ENCODE data around the gene SLC4A11. TPM values are rescaled to one million over a fixed set of nuclear protein-coding genes. Genes with fewer than 3 reads are reported as not detected.

Gene SLC4A11
- total RNA-seq, 1 donor from 2014 or later, result 6.6 TPM

GRCh38 chr20:3239867-3240775, 1.1 kb upstream of the SLC4A11 start:
- Histone ChIP-seq H3K36me3 (ENCODE audit: insufficient read depth, low read length) (no peaks in the 10 kb centered on the region), H3K79me2 (ENCODE audit: insufficient read depth, low read length) (no peaks in the 10 kb centered on the region), H3K4me1 (ENCODE audit: insufficient read depth, low read length) (peaks cover 8% of the 10 kb centered on the region), H3K4me3 (ENCODE audit: insufficient read depth, low read depth, low read length) (peak overlapping the region; percentile 62), H3K9ac (ENCODE audit: low read length) (peak overlapping the region; percentile 33), H2AFZ (ENCODE audit: low read depth, low read length) (peak overlapping the region; percentile 88), H3K9me3 (ENCODE audit: insufficient read depth, low read depth, low read length) (no peaks in the 10 kb centered on the region), H3K4me2 (ENCODE audit: low read length) (peak overlapping the region; percentile 86), H4K20me1 (ENCODE audit: insufficient read depth, low read length) (peaks cover 21% of the 10 kb centered on the region), H3K27me3 (ENCODE audit: insufficient read depth, low read length) (peaks cover 37% of the 10 kb centered on the region), H3K27ac (ENCODE audit: low read depth, low read length) (no peak overlapping the region)
- DNase-seq (ENCODE audit: low read depth) (no peak), FAIRE-seq (no peak)
- peak; percentile 79 for TF ChIP-seq EZH2 (IDR thresholded peaks at IDR 0.05; ENCODE audit: insufficient read depth, low read length)
- TF ChIP-seq CTCF (IDR thresholded peaks at IDR 0.05; ENCODE audit: insufficient read depth, low read depth, low read length), result no peak
- no peak overlapping the region for H3K27ac Mint-ChIP-seq (ENCODE audit: unreplicated experiment)
- H3K27me3 Mint-ChIP-seq (ENCODE audit: low read depth, unreplicated experiment), result peaks cover 45% of the 10 kb centered on the region
- no peaks in the 10 kb centered on the region for H3K4me1 Mint-ChIP-seq (ENCODE audit: low read depth, unreplicated experiment)
- H3K4me3 Mint-ChIP-seq (ENCODE audit: unreplicated experiment), result peak overlapping the region; percentile 86
- no peaks in the 10 kb centered on the region for H3K9me3 Mint-ChIP-seq (ENCODE audit: unreplicated experiment)
- H3K36me3 Mint-ChIP-seq (ENCODE audit: low read depth, unreplicated experiment), result peaks cover 2% of the 10 kb centered on the region

GRCh38 chr20:3238616-3239025, 369 bp downstream of the SLC4A11 start:
- no peak for TF ChIP-seq CTCF (IDR thresholded peaks at IDR 0.05; ENCODE audit: insufficient read depth, low read depth, low read length)
- peak; percentile 85 for TF ChIP-seq EZH2 (IDR thresholded peaks at IDR 0.05; ENCODE audit: insufficient read depth, low read length)
- H3K36me3 ChIP-seq (ENCODE audit: insufficient read depth, low read length), result no peaks in the 10 kb centered on the region
- peaks cover 37% of the 10 kb centered on the region for H3K27me3 ChIP-seq (ENCODE audit: insufficient read depth, low read length)
- H3K4me3 ChIP-seq (ENCODE audit: insufficient read depth, low read depth, low read length), result peak overlapping the region; percentile 62
- no peak overlapping the region for H3K9ac ChIP-seq (ENCODE audit: low read length)
- Mint-ChIP-seq H3K9me3 (ENCODE audit: unreplicated experiment) (no peaks in the 10 kb centered on the region), H3K4me3 (ENCODE audit: unreplicated experiment) (peak overlapping the region; percentile 83), H3K4me1 (ENCODE audit: low read depth, unreplicated experiment) (no peaks in the 10 kb centered on the region), H3K36me3 (ENCODE audit: low read depth, unreplicated experiment) (peaks cover 5% of the 10 kb centered on the region), H3K27ac (ENCODE audit: unreplicated experiment) (no peak overlapping the region), H3K27me3 (ENCODE audit: low read depth, unreplicated experiment) (peaks cover 45% of the 10 kb centered on the region)
- peak overlapping the region; percentile 86 for H3K4me2 ChIP-seq (ENCODE audit: low read length)
- H4K20me1 ChIP-seq (ENCODE audit: insufficient read depth, low read length), result peaks cover 21% of the 10 kb centered on the region
- FAIRE-seq (no peak), DNase-seq (ENCODE audit: low read depth) (no peak)
- H2AFZ ChIP-seq (ENCODE audit: low read depth, low read length), result peak overlapping the region; percentile 88
- peaks cover 8% of the 10 kb centered on the region for H3K4me1 ChIP-seq (ENCODE audit: insufficient read depth, low read length)
- no peaks in the 10 kb centered on the region for H3K79me2 ChIP-seq (ENCODE audit: insufficient read depth, low read length)
- no peak overlapping the region for H3K27ac ChIP-seq (ENCODE audit: low read depth, low read length)
- no peaks in the 10 kb centered on the region for H3K9me3 ChIP-seq (ENCODE audit: insufficient read depth, low read depth, low read length)
